ENCODE measurements around the gene GVQW3.
A peak's percentile ranks its signal among the peaks of the same experiment; 100 is the strongest.

Gene GVQW3

GRCh38 chr11:76380977-76381719 lies at the start of gene GVQW3, which contains the start of gene THAP12:
TSS of gene GVQW3 (plus strand) at chr11:76381323. CDS start at chr11:76381829, 506 bp downstream.
TSS of gene THAP12 (minus strand) at chr11:76381132. CDS start at chr11:76380836, 296 bp downstream.
- DNase-seq (ENCODE audit: low read depth, low spot score), result peak; percentile 95

- no peak for DNase-seq (ENCODE audit: low read depth, low spot score)
These were observed 46.2 kb upstream of the GVQW3 start for GRCh38 chr11:76334826-76335389.

- no peak for DNase-seq (ENCODE audit: low read depth, low spot score)
These were observed 45.3 kb upstream of the GVQW3 start for GRCh38 chr11:76335842-76336241.

- no peak for DNase-seq (ENCODE audit: low read depth, low spot score)
These were observed 44.5 kb upstream of the GVQW3 start for GRCh38 chr11:76336597-76336996.

GRCh38 chr11:76337469-76337868 lies 43.7 kb upstream of the GVQW3 start:
- DNase-seq (ENCODE audit: low read depth, low spot score), result no peak

GRCh38 chr11:76337923-76338322 lies 43.2 kb upstream of the GVQW3 start:
- DNase-seq (ENCODE audit: low read depth, low spot score), result no peak

GRCh38 chr11:76339221-76339620 lies 41.9 kb upstream of the GVQW3 start:
- no peak for DNase-seq (ENCODE audit: low read depth, low spot score)

- no peak for DNase-seq (ENCODE audit: low read depth, low spot score)
These were observed 33.7 kb upstream of the GVQW3 start for GRCh38 chr11:76347466-76347865.

GRCh38 chr11:76348348-76348747 lies 32.8 kb upstream of the GVQW3 start:
- DNase-seq (ENCODE audit: low read depth, low spot score), result no peak

GRCh38 chr11:76355172-76355571 lies 26.0 kb upstream of the GVQW3 start:
- no peak for DNase-seq (ENCODE audit: low read depth, low spot score)

- no peak for DNase-seq (ENCODE audit: low read depth, low spot score)
These were observed 19.7 kb upstream of the GVQW3 start for GRCh38 chr11:76361374-76361773.

GRCh38 chr11:76361776-76362175 lies 19.3 kb upstream of the GVQW3 start:
- no peak for DNase-seq (ENCODE audit: low read depth, low spot score)

GRCh38 chr11:76362716-76363115 lies 18.4 kb upstream of the GVQW3 start:
- DNase-seq (ENCODE audit: low read depth, low spot score), result no peak

- no peak for DNase-seq (ENCODE audit: low read depth, low spot score)
These were observed 16.0 kb upstream of the GVQW3 start for GRCh38 chr11:76365038-76365679.

- DNase-seq (ENCODE audit: low read depth, low spot score), result no peak
These were observed 12.6 kb upstream of the GVQW3 start for GRCh38 chr11:76368490-76368889.

GRCh38 chr11:76369406-76369805 lies 11.7 kb upstream of the GVQW3 start:
- no peak for DNase-seq (ENCODE audit: low read depth, low spot score)

GRCh38 chr11:76371170-76371569 lies 10.0 kb upstream of the GVQW3 start:
- peak; percentile 35 for DNase-seq (ENCODE audit: low read depth, low spot score)

- DNase-seq (ENCODE audit: low read depth, low spot score), result no peak
These were observed 4.2 kb upstream of the GVQW3 start for GRCh38 chr11:76376746-76377558.

- no peak for DNase-seq (ENCODE audit: low read depth, low spot score)
These were observed 1.3 kb upstream of the GVQW3 start for GRCh38 chr11:76379807-76380158.

- no peak for DNase-seq (ENCODE audit: low read depth, low spot score)
These were observed 755 bp upstream of the GVQW3 start for GRCh38 chr11:76380159-76380976.

GRCh38 chr11:76382209-76382608 lies 1.1 kb downstream of the GVQW3 start:
- DNase-seq (ENCODE audit: low read depth, low spot score), result no peak
